ENCODE data around the gene TRRAP.

The TRRAP gene

GRCh38 chr7:98902523-98902922 is 24.2 kb downstream of the TRRAP start:
- no peak for DNase-seq (ENCODE audit: low spot score)

- DNase-seq (ENCODE audit: low spot score), result no peak
These were observed 24.9 kb downstream of the TRRAP start for GRCh38 chr7:98903246-98903645.

- DNase-seq (ENCODE audit: low spot score), result peak; percentile 33
These were observed 29.2 kb downstream of the TRRAP start for GRCh38 chr7:98907570-98907969.

GRCh38 chr7:98908585-98908984 is 30.3 kb downstream of the TRRAP start:
- DNase-seq (ENCODE audit: low spot score), result no peak

- DNase-seq (ENCODE audit: low spot score), result no peak
These were observed 31.2 kb downstream of the TRRAP start for GRCh38 chr7:98909487-98909886.

GRCh38 chr7:98910427-98910826 is 32.1 kb downstream of the TRRAP start:
- no peak for DNase-seq (ENCODE audit: low spot score)

GRCh38 chr7:98911916-98912315 is 33.6 kb downstream of the TRRAP start:
- no peak for DNase-seq (ENCODE audit: low spot score)

- DNase-seq (ENCODE audit: low spot score), result no peak
These were observed 34.7 kb downstream of the TRRAP start for GRCh38 chr7:98913026-98913425.

- DNase-seq (ENCODE audit: low spot score), result no peak
These were observed 35.3 kb downstream of the TRRAP start for GRCh38 chr7:98913612-98914011.

GRCh38 chr7:98917331-98917730 is 39.0 kb downstream of the TRRAP start:
- DNase-seq (ENCODE audit: low spot score), result no peak

- peak; percentile 38 for DNase-seq (ENCODE audit: low spot score)
These were observed 43.5 kb downstream of the TRRAP start for GRCh38 chr7:98921608-98922372.

GRCh38 chr7:98922392-98923187 is 44.3 kb downstream of the TRRAP start:
- no peak for DNase-seq (ENCODE audit: low spot score)

- DNase-seq (ENCODE audit: low spot score), result no peak
These were observed 45.2 kb downstream of the TRRAP start for GRCh38 chr7:98923512-98923911.

- DNase-seq (ENCODE audit: low spot score), result no peak
These were observed 48.8 kb downstream of the TRRAP start for GRCh38 chr7:98927125-98927524.

GRCh38 chr7:98930464-98930863 is 52.1 kb downstream of the TRRAP start:
- DNase-seq (ENCODE audit: low spot score), result no peak

GRCh38 chr7:98930921-98931320 is 52.6 kb downstream of the TRRAP start:
- DNase-seq (ENCODE audit: low spot score), result no peak

GRCh38 chr7:98933321-98933720 is 55.0 kb downstream of the TRRAP start:
- no peak for DNase-seq (ENCODE audit: low spot score)

GRCh38 chr7:98934267-98934666 is 55.9 kb downstream of the TRRAP start:
- no peak for DNase-seq (ENCODE audit: low spot score)

GRCh38 chr7:98935811-98936210 is 57.5 kb downstream of the TRRAP start:
- DNase-seq (ENCODE audit: low spot score), result no peak

GRCh38 chr7:98943336-98943735 is 65.0 kb downstream of the TRRAP start:
- DNase-seq (ENCODE audit: low spot score), result no peak

- DNase-seq (ENCODE audit: low spot score), result no peak
These were observed 66.1 kb downstream of the TRRAP start for GRCh38 chr7:98944386-98944785.

GRCh38 chr7:98945852-98946251 is 67.5 kb downstream of the TRRAP start:
- DNase-seq (ENCODE audit: low spot score), result no peak

- no peak for DNase-seq (ENCODE audit: low spot score)
These were observed 68.1 kb downstream of the TRRAP start for GRCh38 chr7:98946389-98946788.
